ENCODE results near the gene CFAP92.

Gene CFAP92

DNA sequence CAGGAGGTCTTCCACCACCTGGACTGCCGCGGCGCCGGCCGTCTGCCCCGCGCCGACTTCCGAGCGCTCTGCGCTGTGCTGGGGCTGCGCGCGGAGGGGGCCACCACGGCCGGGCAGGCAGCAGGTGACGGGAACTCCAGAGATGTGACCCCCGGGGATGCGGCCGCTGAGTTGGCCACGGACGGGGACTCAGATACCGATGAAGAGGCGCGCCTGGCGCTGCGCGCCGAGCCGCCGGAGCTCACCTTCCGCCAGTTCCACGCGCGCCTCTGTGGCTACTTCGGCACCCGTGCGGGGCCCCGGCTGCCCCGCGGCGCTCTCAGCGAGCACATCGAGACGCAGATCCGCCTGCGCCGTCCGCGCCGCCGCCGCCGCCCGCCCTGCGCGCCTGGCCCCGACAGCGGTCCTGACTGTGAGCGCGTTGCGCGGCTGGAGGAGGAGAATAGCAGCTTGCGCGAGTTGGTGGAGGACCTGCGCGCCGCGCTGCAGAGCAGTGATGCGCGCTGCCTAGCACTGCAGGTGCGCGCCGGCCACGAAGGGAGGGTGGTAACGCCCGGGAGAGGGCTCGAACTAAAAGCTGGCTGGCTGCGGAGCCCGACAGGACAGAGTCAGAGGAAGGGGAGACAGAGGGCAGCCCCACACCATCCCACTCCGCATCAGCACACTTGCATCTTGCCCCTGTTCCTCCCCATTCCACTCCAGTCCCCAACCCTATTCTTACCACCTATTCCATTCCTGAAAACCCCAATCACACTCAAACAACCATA lies 8.1 kb upstream of the CFAP92 start (continued):
- TF ChIP-seq, protein P1, sequence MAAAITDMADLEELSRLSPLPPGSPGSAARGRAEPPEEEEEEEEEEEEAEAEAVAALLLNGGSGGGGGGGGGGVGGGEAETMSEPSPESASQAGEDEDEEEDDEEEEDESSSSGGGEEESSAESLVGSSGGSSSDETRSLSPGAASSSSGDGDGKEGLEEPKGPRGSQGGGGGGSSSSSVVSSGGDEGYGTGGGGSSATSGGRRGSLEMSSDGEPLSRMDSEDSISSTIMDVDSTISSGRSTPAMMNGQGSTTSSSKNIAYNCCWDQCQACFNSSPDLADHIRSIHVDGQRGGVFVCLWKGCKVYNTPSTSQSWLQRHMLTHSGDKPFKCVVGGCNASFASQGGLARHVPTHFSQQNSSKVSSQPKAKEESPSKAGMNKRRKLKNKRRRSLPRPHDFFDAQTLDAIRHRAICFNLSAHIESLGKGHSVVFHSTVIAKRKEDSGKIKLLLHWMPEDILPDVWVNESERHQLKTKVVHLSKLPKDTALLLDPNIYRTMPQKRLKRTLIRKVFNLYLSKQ (tag by site-specific recombination; IDR thresholded peaks at IDR 0.05; ENCODE audit: borderline replicate concordance): no peak
- TF ChIP-seq KLF16 (tag by site-specific recombination; IDR thresholded peaks at IDR 0.05) (no peak), GLI4 (tag by site-specific recombination; IDR thresholded peaks at IDR 0.05) (no peak)

DNA sequence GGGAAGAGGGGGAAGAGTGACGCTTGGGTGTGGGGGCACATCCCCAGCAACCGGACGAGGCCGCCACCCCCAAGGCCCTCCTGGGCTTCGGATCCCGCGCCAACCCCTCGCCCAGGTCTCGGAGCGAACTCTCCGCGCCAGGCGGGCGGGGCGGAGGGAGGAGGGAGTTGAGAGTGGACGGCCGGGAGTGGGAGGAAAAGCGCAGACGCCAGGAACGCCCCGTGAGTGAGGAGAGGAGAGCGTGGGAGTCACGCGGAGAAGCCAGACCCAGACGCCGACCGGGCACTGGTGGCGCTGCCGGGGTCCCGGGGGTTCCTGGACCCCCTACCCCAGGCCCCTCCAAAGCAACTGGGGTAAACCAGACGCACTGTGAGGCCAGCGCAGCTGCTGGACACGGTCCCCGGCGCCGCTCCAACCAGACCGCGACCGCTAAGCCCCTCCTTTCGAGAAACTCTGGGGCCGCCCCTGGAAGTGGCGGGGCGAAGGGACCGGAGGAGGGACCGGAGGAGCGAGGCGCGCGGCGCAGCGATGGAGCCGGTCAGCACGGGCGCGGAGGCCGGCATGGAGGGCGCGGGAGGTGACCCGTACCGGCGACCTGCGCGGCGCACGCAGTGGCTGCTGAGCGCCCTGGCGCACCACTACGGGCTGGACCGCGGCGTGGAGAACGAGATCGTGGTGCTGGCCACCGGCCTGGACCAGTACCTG lies 7.4 kb upstream of the CFAP92 start, which contains the start of gene EFCC1:
Gene EFCC1 (plus strand): TSS at position 204 of the 705 bp plus-strand sequence. CDS start 325 bp downstream, at position 529.
- ChIA-PET CTCF (no interaction called here), POLR2A (no interaction called here)
- Histone ChIP-seq H3K9me3 (ENCODE audit: control insufficient read depth, insufficient read depth, low read depth, low read length) (no peaks in the 10 kb centered on the region), H3K4me1 (ENCODE audit: control insufficient read depth, insufficient read depth, low read length) (no peaks in the 10 kb centered on the region), H3K27ac (ENCODE audit: extremely low read depth, low read depth, low read length) (no peak within 1 kb of the TSS), H3K4me3 (ENCODE audit: low read depth, low read length) (peak within 1 kb of the TSS; percentile 28), H3K36me3 (ENCODE audit: control insufficient read depth in 2 of 2, insufficient read depth in 1 of 2, low read length in 2 of 2) (no peaks in the 10 kb centered on the region)
- TF ChIP-seq ZFHX2 (tag by site-specific recombination; conservative IDR thresholded peaks at IDR 0.05) (peak; percentile 74), ZNF140 (tag by site-specific recombination; IDR thresholded peaks at IDR 0.05) (no peak), ZNF768 (tag by site-specific recombination; IDR thresholded peaks at IDR 0.05) (no peak), ZNF354C (tag by site-specific recombination; IDR thresholded peaks at IDR 0.05; ENCODE audit: borderline replicate concordance, low read depth) (no peak), ZNF677 (tag by site-specific recombination; IDR thresholded peaks at IDR 0.05) (no peak), EGR2 (tag by site-specific recombination; IDR thresholded peaks at IDR 0.05; ENCODE audit: low read depth) (peak; percentile 65), GLIS2 (tag by site-specific recombination; IDR thresholded peaks at IDR 0.05) (peak; percentile 46; the same call in 1 of the 2 replicates), ZNF335 (tag by site-specific recombination; conservative IDR thresholded peaks at IDR 0.05) (peak; percentile 21; the same call in 1 of the 2 replicates), ZNF248 (tag by site-specific recombination; IDR thresholded peaks at IDR 0.05) (no peak), ZNF510 (tag by site-specific recombination; IDR thresholded peaks at IDR 0.05; ENCODE audit: insufficient replicate concordance) (no peak), ZNF830 (tag by site-specific recombination; IDR thresholded peaks at IDR 0.05; ENCODE audit: low read depth) (no peak), ZNF791 (tag by site-specific recombination; IDR thresholded peaks at IDR 0.05) (no peak), ZNF664 (tag by site-specific recombination; IDR thresholded peaks at IDR 0.05) (no peak), SP3 (tag by site-specific recombination; IDR thresholded peaks at IDR 0.05) (peak; percentile 54), SP2 (tag by site-specific recombination; IDR thresholded peaks at IDR 0.05) (peak; percentile 74)
- TF ChIP-seq, protein P2, sequence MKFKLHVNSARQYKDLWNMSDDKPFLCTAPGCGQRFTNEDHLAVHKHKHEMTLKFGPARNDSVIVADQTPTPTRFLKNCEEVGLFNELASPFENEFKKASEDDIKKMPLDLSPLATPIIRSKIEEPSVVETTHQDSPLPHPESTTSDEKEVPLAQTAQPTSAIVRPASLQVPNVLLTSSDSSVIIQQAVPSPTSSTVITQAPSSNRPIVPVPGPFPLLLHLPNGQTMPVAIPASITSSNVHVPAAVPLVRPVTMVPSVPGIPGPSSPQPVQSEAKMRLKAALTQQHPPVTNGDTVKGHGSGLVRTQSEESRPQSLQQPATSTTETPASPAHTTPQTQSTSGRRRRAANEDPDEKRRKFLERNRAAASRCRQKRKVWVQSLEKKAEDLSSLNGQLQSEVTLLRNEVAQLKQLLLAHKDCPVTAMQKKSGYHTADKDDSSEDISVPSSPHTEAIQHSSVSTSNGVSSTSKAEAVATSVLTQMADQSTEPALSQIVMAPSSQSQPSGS (tag by site-specific recombination; IDR thresholded peaks at IDR 0.05; ENCODE audit: low read depth): no peak
- TF ChIP-seq, protein P3, sequence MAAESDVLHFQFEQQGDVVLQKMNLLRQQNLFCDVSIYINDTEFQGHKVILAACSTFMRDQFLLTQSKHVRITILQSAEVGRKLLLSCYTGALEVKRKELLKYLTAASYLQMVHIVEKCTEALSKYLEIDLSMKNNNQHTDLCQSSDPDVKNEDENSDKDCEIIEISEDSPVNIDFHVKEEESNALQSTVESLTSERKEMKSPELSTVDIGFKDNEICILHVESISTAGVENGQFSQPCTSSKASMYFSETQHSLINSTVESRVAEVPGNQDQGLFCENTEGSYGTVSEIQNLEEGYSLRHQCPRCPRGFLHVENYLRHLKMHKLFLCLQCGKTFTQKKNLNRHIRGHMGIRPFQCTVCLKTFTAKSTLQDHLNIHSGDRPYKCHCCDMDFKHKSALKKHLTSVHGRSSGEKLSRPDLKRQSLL (tag by site-specific recombination; IDR thresholded peaks at IDR 0.05): peak; percentile 73; the same call in 1 of the 2 replicates
- TF ChIP-seq, protein P4, sequence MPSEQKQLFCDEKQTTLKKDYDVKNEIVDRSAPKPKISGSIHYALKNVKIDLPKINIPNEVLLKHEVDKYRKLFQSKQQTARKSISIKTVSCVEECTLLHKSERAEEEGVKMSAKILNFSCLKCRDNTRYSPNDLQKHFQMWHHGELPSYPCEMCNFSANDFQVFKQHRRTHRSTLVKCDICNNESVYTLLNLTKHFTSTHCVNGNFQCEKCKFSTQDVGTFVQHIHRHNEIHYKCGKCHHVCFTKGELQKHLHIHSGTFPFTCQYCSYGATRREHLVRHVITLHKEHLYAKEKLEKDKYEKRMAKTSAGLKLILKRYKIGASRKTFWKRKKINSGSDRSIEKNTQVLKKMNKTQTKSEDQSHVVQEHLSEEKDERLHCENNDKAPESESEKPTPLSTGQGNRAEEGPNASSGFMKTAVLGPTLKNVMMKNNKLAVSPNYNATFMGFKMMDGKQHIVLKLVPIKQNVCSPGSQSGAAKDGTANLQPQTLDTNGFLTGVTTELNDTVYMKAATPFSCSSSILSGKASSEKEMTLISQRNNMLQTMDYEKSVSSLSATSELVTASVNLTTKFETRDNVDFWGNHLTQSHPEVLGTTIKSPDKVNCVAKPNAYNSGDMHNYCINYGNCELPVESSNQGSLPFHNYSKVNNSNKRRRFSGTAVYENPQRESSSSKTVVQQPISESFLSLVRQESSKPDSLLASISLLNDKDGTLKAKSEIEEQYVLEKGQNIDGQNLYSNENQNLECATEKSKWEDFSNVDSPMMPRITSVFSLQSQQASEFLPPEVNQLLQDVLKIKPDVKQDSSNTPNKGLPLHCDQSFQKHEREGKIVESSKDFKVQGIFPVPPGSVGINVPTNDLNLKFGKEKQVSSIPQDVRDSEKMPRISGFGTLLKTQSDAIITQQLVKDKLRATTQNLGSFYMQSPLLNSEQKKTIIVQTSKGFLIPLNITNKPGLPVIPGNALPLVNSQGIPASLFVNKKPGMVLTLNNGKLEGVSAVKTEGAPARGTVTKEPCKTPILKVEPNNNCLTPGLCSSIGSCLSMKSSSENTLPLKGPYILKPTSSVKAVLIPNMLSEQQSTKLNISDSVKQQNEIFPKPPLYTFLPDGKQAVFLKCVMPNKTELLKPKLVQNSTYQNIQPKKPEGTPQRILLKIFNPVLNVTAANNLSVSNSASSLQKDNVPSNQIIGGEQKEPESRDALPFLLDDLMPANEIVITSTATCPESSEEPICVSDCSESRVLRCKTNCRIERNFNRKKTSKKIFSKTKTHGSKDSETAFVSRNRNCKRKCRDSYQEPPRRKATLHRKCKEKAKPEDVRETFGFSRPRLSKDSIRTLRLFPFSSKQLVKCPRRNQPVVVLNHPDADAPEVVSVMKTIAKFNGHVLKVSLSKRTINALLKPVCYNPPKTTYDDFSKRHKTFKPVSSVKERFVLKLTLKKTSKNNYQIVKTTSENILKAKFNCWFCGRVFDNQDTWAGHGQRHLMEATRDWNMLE (tag by site-specific recombination; conservative IDR thresholded peaks at IDR 0.05; ENCODE audit: low read depth): no peak
